ENCODE results near the gene A3GALT2. TPM values are rescaled to one million over a fixed set of nuclear protein-coding genes. Genes with fewer than 3 reads are reported as not detected.

Gene A3GALT2
- total and polyA plus RNA-seq, 4 donors: not detected

DNA sequence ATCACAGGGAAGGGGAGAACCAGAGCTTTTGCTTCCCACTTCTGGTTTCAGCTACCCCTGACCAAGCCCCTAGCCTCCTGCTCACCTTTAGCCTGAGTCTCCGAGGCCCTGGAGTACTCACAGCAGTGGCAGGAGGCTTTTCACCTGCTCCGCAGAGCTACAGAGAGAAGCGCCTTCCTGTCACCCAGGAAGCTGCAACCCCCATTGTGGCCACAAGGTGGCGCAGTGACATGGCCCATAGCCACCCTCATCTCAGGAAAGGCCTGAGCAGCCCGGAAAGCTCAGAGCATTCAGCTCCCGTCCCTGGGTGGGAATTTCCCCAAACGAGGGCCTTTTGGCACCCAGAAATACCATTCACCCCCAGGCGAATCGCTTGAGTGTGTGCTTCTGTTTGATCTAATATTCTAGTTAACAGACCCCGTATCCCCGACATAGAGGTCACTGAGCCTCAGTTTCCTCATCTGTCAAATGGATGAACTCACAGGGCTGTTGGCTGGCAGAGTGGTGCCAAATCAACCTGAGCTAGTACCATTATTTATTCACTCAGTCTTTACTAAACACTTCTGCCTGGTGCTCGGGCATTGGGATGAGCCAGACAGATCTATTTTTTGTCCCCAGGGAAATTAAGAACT lies 25.3 kb downstream of the A3GALT2 start:
- peak; percentile 89 for DNase-seq (ENCODE audit: low spot score)
- no peaks in the 10 kb centered on the region for H3K27me3 ChIP-seq (ENCODE audit: control insufficient read depth in 4 of 4, insufficient read depth in 4 of 4, low read length in 3 of 4)
- WGBS: 31% methylated on average over 12 of the region's 12 CpGs
- peaks cover 6 to 24% (median 18%) of the 10 kb centered on the region in 4 donors for H3K4me1 ChIP-seq (ENCODE audit: control insufficient read depth in 4 of 4, insufficient read depth in 4 of 4, low read length in 3 of 4)
- H3K27ac ChIP-seq (ENCODE audit: low read depth in 1 of 2, low read length in 2 of 2): peak overlapping the region; percentile 60 to 72
- peaks cover 0 to 9% (median 5%) of the 10 kb centered on the region in 4 donors for H3K36me3 ChIP-seq (ENCODE audit: control insufficient read depth in 4 of 4, insufficient read depth in 3 of 4, low read depth in 1 of 4, low read length in 3 of 4)
- no peak for TF ChIP-seq FOXA2 (IDR thresholded peaks at IDR 0.05)
- no peak for TF ChIP-seq GABPA (IDR thresholded peaks at IDR 0.05 in 1 of 2, conservative IDR thresholded peaks at IDR 0.05 in 1 of 2)
- no peak for TF ChIP-seq SP1 (IDR thresholded peaks at IDR 0.05)
- peak; percentile 93 to 96 for TF ChIP-seq RAD21 (IDR thresholded peaks at IDR 0.05)
- TF ChIP-seq NR2F2 (IDR thresholded peaks at IDR 0.05): no peak
- TF ChIP-seq JUND (IDR thresholded peaks at IDR 0.05): peak in 1 of 2 donors; percentile 16
- TF ChIP-seq HNF4G (IDR thresholded peaks at IDR 0.05): no peak
- peak; percentile 24 for TF ChIP-seq YY1 (IDR thresholded peaks at IDR 0.05)
- TF ChIP-seq, protein P1, sequence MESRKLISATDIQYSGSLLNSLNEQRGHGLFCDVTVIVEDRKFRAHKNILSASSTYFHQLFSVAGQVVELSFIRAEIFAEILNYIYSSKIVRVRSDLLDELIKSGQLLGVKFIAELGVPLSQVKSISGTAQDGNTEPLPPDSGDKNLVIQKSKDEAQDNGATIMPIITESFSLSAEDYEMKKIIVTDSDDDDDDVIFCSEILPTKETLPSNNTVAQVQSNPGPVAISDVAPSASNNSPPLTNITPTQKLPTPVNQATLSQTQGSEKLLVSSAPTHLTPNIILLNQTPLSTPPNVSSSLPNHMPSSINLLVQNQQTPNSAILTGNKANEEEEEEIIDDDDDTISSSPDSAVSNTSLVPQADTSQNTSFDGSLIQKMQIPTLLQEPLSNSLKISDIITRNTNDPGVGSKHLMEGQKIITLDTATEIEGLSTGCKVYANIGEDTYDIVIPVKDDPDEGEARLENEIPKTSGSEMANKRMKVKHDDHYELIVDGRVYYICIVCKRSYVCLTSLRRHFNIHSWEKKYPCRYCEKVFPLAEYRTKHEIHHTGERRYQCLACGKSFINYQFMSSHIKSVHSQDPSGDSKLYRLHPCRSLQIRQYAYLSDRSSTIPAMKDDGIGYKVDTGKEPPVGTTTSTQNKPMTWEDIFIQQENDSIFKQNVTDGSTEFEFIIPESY (IDR thresholded peaks at IDR 0.05): no peak
- TF ChIP-seq, protein P2, sequence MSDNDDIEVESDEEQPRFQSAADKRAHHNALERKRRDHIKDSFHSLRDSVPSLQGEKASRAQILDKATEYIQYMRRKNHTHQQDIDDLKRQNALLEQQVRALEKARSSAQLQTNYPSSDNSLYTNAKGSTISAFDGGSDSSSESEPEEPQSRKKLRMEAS (IDR thresholded peaks at IDR 0.05): peak; percentile 2
- TF ChIP-seq HNF4A (conservative IDR thresholded peaks at IDR 0.05): no peak
- TF ChIP-seq, protein P3, sequence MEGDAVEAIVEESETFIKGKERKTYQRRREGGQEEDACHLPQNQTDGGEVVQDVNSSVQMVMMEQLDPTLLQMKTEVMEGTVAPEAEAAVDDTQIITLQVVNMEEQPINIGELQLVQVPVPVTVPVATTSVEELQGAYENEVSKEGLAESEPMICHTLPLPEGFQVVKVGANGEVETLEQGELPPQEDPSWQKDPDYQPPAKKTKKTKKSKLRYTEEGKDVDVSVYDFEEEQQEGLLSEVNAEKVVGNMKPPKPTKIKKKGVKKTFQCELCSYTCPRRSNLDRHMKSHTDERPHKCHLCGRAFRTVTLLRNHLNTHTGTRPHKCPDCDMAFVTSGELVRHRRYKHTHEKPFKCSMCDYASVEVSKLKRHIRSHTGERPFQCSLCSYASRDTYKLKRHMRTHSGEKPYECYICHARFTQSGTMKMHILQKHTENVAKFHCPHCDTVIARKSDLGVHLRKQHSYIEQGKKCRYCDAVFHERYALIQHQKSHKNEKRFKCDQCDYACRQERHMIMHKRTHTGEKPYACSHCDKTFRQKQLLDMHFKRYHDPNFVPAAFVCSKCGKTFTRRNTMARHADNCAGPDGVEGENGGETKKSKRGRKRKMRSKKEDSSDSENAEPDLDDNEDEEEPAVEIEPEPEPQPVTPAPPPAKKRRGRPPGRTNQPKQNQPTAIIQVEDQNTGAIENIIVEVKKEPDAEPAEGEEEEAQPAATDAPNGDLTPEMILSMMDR (IDR thresholded peaks at IDR 0.05; ENCODE audit: low read depth, low read length, missing input control): peak; percentile 98
- H3K9ac ChIP-seq (ENCODE audit: low read depth in 1 of 2, low read length in 2 of 2): peak overlapping the region in 1 of 2 donors; percentile 33
- no peaks in the 10 kb centered on the region for H3K9me3 ChIP-seq (ENCODE audit: control insufficient read depth in 4 of 4, low read length in 3 of 4)
- no peak overlapping the region for H3K4me3 ChIP-seq (ENCODE audit: low read depth in 1 of 3, low read length in 3 of 3)

DNA sequence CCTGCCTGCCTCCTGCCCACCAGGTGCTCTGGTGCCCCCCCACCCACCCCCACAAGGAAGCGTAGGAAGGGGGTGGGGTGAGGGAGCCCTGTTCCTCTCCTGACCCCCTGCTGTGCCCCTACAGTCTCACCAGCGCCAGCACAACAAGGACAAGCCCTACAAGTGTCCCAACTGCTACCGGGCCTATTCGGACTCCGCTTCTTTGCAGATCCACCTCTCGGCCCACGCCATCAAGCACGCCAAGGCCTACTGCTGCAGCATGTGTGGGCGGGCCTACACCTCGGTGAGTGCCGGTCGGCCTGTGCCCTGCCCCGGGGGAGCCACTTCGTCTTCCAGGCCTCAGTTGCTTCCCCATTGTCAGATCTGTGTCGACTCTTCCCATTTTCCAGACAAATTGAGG lies 25.9 kb downstream of the A3GALT2 start:
- WGBS: 81% methylated on average over 15 of the region's 15 CpGs
- Histone ChIP-seq H3K27me3 (ENCODE audit: control insufficient read depth in 4 of 4, insufficient read depth in 4 of 4, low read length in 3 of 4) (no peaks in the 10 kb centered on the region), H3K4me3 (ENCODE audit: low read depth in 1 of 3, low read length in 3 of 3) (no peak overlapping the region), H3K4me1 (ENCODE audit: control insufficient read depth in 4 of 4, insufficient read depth in 4 of 4, low read length in 3 of 4) (peaks cover 6 to 24% (median 18%) of the 10 kb centered on the region in 4 donors), H3K36me3 (ENCODE audit: control insufficient read depth in 4 of 4, insufficient read depth in 3 of 4, low read depth in 1 of 4, low read length in 3 of 4) (peaks cover 0 to 9% (median 5%) of the 10 kb centered on the region in 4 donors), H3K9ac (ENCODE audit: low read depth in 1 of 2, low read length in 2 of 2) (no peak overlapping the region), H3K27ac (ENCODE audit: low read depth in 1 of 2, low read length in 2 of 2) (no peak overlapping the region), H3K9me3 (ENCODE audit: control insufficient read depth in 4 of 4, low read length in 3 of 4) (no peaks in the 10 kb centered on the region)
- TF ChIP-seq, protein P3 (IDR thresholded peaks at IDR 0.05; ENCODE audit: low read depth, low read length, missing input control): no peak
- no peak for TF ChIP-seq FOXA2 (IDR thresholded peaks at IDR 0.05)
- DNase-seq (ENCODE audit: low spot score): no peak
